Measurements from ENCODE around the gene NOXRED1.
A peak's percentile ranks its signal among the peaks of the same experiment; 100 is the strongest.

NOXRED1 gene

DNA sequence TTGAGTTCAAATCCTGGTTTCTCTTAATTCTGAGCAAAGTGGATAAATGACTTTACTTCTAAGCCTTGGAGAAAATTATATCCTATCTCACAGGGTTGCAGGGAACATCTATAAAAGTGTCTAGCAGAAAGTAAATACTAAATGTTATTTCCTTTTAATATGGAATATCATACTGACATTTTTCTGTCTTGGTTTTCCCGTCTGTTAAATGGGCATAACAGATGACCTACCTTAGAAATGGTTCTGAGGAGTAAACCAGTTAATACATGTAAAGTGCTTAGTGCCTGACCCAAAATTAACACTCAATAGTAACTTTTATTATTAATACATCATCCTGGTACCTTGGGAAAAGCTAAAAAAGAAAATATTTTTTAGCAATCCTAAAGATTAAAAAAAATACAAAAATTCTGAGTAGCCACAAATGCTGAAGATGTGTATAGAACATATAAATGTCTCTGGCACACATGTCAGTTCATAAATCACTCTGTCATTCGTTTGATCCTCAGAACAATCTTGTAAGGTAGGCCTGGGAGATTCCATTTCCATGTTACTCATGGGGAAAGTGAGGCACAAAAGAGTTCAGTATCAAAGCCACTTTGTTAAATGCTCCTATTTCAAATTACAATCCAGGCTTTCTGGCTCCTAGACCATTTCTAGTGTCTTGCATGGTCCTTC is 32.8 kb upstream of the NOXRED1 start:
- H3K27me3 ChIP-seq (ENCODE audit: low read length): no peaks in the 10 kb centered on the region
- peak overlapping the region; percentile 90 for H3K9ac ChIP-seq (ENCODE audit: low read length)
- H3K9me2 ChIP-seq (replicated peaks; ENCODE audit: insufficient read depth, low read length): no peaks in the 10 kb centered on the region
- H3K4me2 ChIP-seq (ENCODE audit: low read depth, low read length, poor library complexity, severe bottlenecking): peak overlapping the region; percentile 75
- peaks cover 6% of the 10 kb centered on the region for H3K36me3 ChIP-seq (ENCODE audit: low read length)
- TF ChIP-seq CTCF (IDR thresholded peaks at IDR 0.05; ENCODE audit: insufficient read depth, low read length, poor library complexity, severe bottlenecking): no peak
- H4K20me1 ChIP-seq (ENCODE audit: low read depth, low read length): peaks cover 9% of the 10 kb centered on the region; the same call in 1 of the 2 replicates
- H3K79me2 ChIP-seq (ENCODE audit: insufficient read depth, low read length): peaks cover 44% of the 10 kb centered on the region
- no peak overlapping the region for H2AFZ ChIP-seq (ENCODE audit: low read depth, low read length, severe bottlenecking)
- peak overlapping the region; percentile 91 for H3K4me3 ChIP-seq (ENCODE audit: insufficient read depth, low read length, poor library complexity, severe bottlenecking)
- peaks cover 9% of the 10 kb centered on the region; the same call in 1 of the 2 replicates for H3F3A ChIP-seq (ENCODE audit: insufficient read depth)
- H3K27ac ChIP-seq (ENCODE audit: low read depth, low read length): no peak overlapping the region
- H3K9me3 ChIP-seq (ENCODE audit: insufficient read depth, low read length): no peaks in the 10 kb centered on the region

DNA sequence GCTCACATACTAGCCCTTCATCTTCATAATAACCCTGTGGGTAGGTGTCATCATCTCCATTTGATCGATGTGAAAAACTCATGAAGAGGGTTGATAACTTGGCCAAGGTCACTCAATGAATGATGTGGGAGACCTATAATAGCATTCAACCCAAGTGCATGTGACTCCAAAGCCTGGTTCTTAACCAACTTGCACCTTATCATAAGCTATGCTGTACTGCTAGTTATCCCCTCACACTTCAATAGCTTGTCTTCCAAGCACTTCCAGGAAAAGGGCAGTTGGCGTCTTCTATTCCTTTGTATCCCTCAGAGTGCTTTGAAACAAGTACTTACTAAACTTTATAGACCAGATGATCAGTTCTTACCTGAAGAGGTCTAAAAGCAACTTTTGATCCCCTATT is 18.9 kb upstream of the NOXRED1 start:
- H3K36me3 ChIP-seq (ENCODE audit: low read length): no peaks in the 10 kb centered on the region
- TF ChIP-seq CTCF (IDR thresholded peaks at IDR 0.05; ENCODE audit: insufficient read depth, low read length, poor library complexity, severe bottlenecking) (no peak), EZH2phosphoT487 (conservative IDR thresholded peaks at IDR 0.05; ENCODE audit: low read length) (no peak)

GRCh38 chr14:77439861-77440260 is 16.5 kb upstream of the NOXRED1 start:
- Histone ChIP-seq H3K27ac (ENCODE audit: low read depth, low read length) (no peak overlapping the region), H3K27me3 (ENCODE audit: low read length) (no peaks in the 10 kb centered on the region), H3K4me2 (ENCODE audit: low read depth, low read length, poor library complexity, severe bottlenecking) (no peak overlapping the region), H3K9me2 (replicated peaks; ENCODE audit: insufficient read depth, low read length) (no peaks in the 10 kb centered on the region), H3K36me3 (ENCODE audit: low read length) (no peaks in the 10 kb centered on the region; the same call in 1 of the 2 replicates), H2AFZ (ENCODE audit: low read depth, low read length, severe bottlenecking) (no peak overlapping the region), H3K9me3 (ENCODE audit: insufficient read depth, low read length) (no peaks in the 10 kb centered on the region), H4K20me1 (ENCODE audit: low read depth, low read length) (no peaks in the 10 kb centered on the region), H3K4me3 (ENCODE audit: insufficient read depth, low read length, poor library complexity, severe bottlenecking) (no peak overlapping the region), H3K79me2 (ENCODE audit: insufficient read depth, low read length) (no peaks in the 10 kb centered on the region), H3K9ac (ENCODE audit: low read length) (no peak overlapping the region), H3F3A (ENCODE audit: insufficient read depth) (no peaks in the 10 kb centered on the region)
- TF ChIP-seq CTCF (IDR thresholded peaks at IDR 0.05; ENCODE audit: insufficient read depth, low read length, poor library complexity, severe bottlenecking): no peak
- no peak for TF ChIP-seq EZH2phosphoT487 (conservative IDR thresholded peaks at IDR 0.05; ENCODE audit: low read length)

More for the DNA sequence above, 18.9 kb upstream of the NOXRED1 start:
- Histone ChIP-seq H3K9me3 (ENCODE audit: insufficient read depth, low read length) (no peaks in the 10 kb centered on the region), H3F3A (ENCODE audit: insufficient read depth) (no peaks in the 10 kb centered on the region), H3K27ac (ENCODE audit: low read depth, low read length) (no peak overlapping the region), H4K20me1 (ENCODE audit: low read depth, low read length) (no peaks in the 10 kb centered on the region), H3K79me2 (ENCODE audit: insufficient read depth, low read length) (no peaks in the 10 kb centered on the region), H3K9me2 (replicated peaks; ENCODE audit: insufficient read depth, low read length) (no peaks in the 10 kb centered on the region), H3K27me3 (ENCODE audit: low read length) (no peaks in the 10 kb centered on the region), H2AFZ (ENCODE audit: low read depth, low read length, severe bottlenecking) (no peak overlapping the region), H3K9ac (ENCODE audit: low read length) (no peak overlapping the region), H3K4me2 (ENCODE audit: low read depth, low read length, poor library complexity, severe bottlenecking) (no peak overlapping the region), H3K4me3 (ENCODE audit: insufficient read depth, low read length, poor library complexity, severe bottlenecking) (no peak overlapping the region)

Data from SU-DHL-6 (cell line).